H1 (cell line): ENCODE data around the gene STAT4. TPM values are rescaled to one million over a fixed set of nuclear protein-coding genes. Genes with fewer than 3 reads are reported as not detected.

Source experiments
- CTCF ChIA-PET: fragments of 300-600 bp; sonication (Branson Sonifier 250); formaldehyde crosslinking; loops from one replicate; lab custom pipeline; 2021; ENCODE audit not compliant: partially characterized antibody; lab: Charles Lee
- POLR2A ChIA-PET: fragments of 300-600 bp; sonication (Branson Sonifier 250); formaldehyde crosslinking; loops from one replicate; lab custom pipeline; 2021; ENCODE audit warnings: inconsistent platforms; ENCODE audit not compliant: partially characterized antibody; lab: Charles Lee
- DNase-seq, 2 experiments: peaks; one replicate each; pipeline versions ENCODE4 v3.0.0 to v3.0.0-alpha.2; 2010 to 2022; ENCODE audit warnings: low spot score in 2 of 2, low read depth in 1 of 2, mixed read lengths in 1 of 2
- FAIRE-seq: peaks from 2 replicates; lab custom pipeline; 2011; peaks lifted over from hg19 to GRCh38; lab: Jason Lieb, UNC
- H2AFZ ChIP-seq: 2 replicates; pipeline ENCODE4 v1.8.1; 2012; ENCODE audit warnings: low read length, inconsistent platforms
- H2AK5ac ChIP-seq: 2 replicates; pipeline ENCODE4 v1.6.1; 2013; ENCODE audit warnings: low read depth, low read length
- H2BK120ac ChIP-seq: replicated peaks from 2 replicates; pipeline ENCODE3; 2013; ENCODE audit warnings: low read depth, low read length, inconsistent platforms
- H2BK12ac ChIP-seq: 2 replicates; pipeline ENCODE4 v1.6.1; 2013; ENCODE audit warnings: low read depth, low read length
- H2BK15ac ChIP-seq: 2 replicates; pipeline ENCODE4 v1.6.1; 2013; ENCODE audit warnings: low read length
- H2BK20ac ChIP-seq: 2 replicates; pipeline ENCODE4 v1.6.1; 2013; ENCODE audit warnings: low read length
- H2BK5ac ChIP-seq: 2 replicates; pipeline ENCODE4 v1.6.1; 2013; ENCODE audit warnings: low read depth, low read length
- H3K14ac ChIP-seq: 2 replicates; pipeline ENCODE4 v1.6.1; 2013; ENCODE audit warnings: inconsistent platforms; ENCODE audit not compliant: insufficient read length
- H3K18ac ChIP-seq: 2 replicates; pipeline ENCODE4 v1.6.1; 2013; ENCODE audit warnings: low read length; ENCODE audit errors: extremely low read depth
- H3K23ac ChIP-seq: 2 replicates; pipeline ENCODE4 v1.6.1; 2013; ENCODE audit warnings: inconsistent platforms; ENCODE audit not compliant: insufficient read length
- H3K23me2 ChIP-seq: 2 replicates; pipeline ENCODE4 v1.6.1; 2013; ENCODE audit warnings: low read depth, low read length
- H3K27ac ChIP-seq: 2 replicates; pipeline ENCODE4 v1.6.1; 2011; ENCODE audit warnings: low read depth, low read length, inconsistent platforms
- H3K27me3 ChIP-seq, 4 experiments: replicated peaks in 1 of 4; 1 replicate in 1 of 4; 2 replicates in 3 of 4; pipeline versions ENCODE4 v1.6.1 to v1.8.1; 2011 to 2013; ENCODE audit warnings: low read length in 3 of 4, mild to moderate bottlenecking in 3 of 4, inconsistent platforms in 2 of 4, mixed read lengths in 2 of 4, moderate library complexity in 1 of 4; ENCODE audit not compliant: control insufficient read depth in 3 of 4, insufficient read depth in 3 of 4; ENCODE audit errors: extremely low read depth in 1 of 4
- H3K36me3 ChIP-seq, 4 experiments: 2 replicates each; pipeline versions ENCODE4 v1.6.1 to v1.8.1; 2011 to 2013; ENCODE audit warnings: mild to moderate bottlenecking in 4 of 4, low read length in 3 of 4, moderate library complexity in 2 of 4, control low read depth in 1 of 4, inconsistent platforms in 1 of 4; ENCODE audit not compliant: insufficient read depth in 4 of 4, control insufficient read depth in 2 of 4
- H3K4ac ChIP-seq: replicated peaks from 2 replicates; pipeline ENCODE3; 2013; ENCODE audit warnings: low read length, low read depth, mixed read lengths, inconsistent platforms; ENCODE audit not compliant: insufficient read length
- H3K4me1 ChIP-seq, 4 experiments: replicated peaks in 1 of 4; 1 replicate in 1 of 4; 2 replicates in 3 of 4; pipeline versions ENCODE4 v1.6.1 to v1.8.1; 2011 to 2013; ENCODE audit warnings: low read length in 3 of 4, inconsistent platforms in 2 of 4, mixed read lengths in 1 of 4; ENCODE audit not compliant: insufficient read depth in 4 of 4, control insufficient read depth in 3 of 4
- H3K4me2 ChIP-seq, 2 experiments: 2 replicates each; pipeline versions ENCODE4 v1.6.1 to v1.8.1; 2011 to 2013; ENCODE audit warnings: low read depth in 2 of 2, low read length in 2 of 2, control low read depth in 1 of 2, inconsistent platforms in 1 of 2, mild to moderate bottlenecking in 1 of 2; ENCODE audit not compliant: insufficient read depth in 1 of 2
- H3K4me3 ChIP-seq, 4 experiments: fragments of 200-600, 300-600 bp in 1 of 4; sonication (generic), shearing (Covaris generic), sonication (Bioruptor Twin) in 1 of 4; 2 replicates each; pipeline versions ENCODE4 v1.5.1 to v1.8.1; 2011 to 2016; ENCODE audit warnings: low read length in 4 of 4, low read depth in 3 of 4, control low read depth in 2 of 4, inconsistent platforms in 2 of 4, mild to moderate bottlenecking in 2 of 4, mixed read lengths in 1 of 4, moderate library complexity in 1 of 4; ENCODE audit not compliant: insufficient read depth in 2 of 4; ENCODE audit errors: extremely low read depth in 1 of 4
- H3K56ac ChIP-seq: replicated peaks from 2 replicates; pipeline ENCODE3; 2013; ENCODE audit warnings: low read depth, mild to moderate bottlenecking, mixed read lengths, low read length, inconsistent platforms; ENCODE audit not compliant: insufficient read length
- H3K79me1 ChIP-seq: 2 replicates; pipeline ENCODE4 v1.6.1; 2013; ENCODE audit warnings: low read depth, low read length, control low read depth
- H3K79me2 ChIP-seq, 2 experiments: 2 replicates each; pipeline versions ENCODE4 v1.6.1 to v1.8.1; 2012 to 2013; ENCODE audit warnings: low read length in 2 of 2, mild to moderate bottlenecking in 2 of 2, inconsistent platforms in 1 of 2; ENCODE audit not compliant: insufficient read depth in 2 of 2, control insufficient read depth in 1 of 2
- H3K9ac ChIP-seq, 4 experiments: replicated peaks in 1 of 4; 1 replicate in 1 of 4; 2 replicates in 3 of 4; pipeline versions ENCODE4 v1.6.1 to v1.8.1; 2011 to 2013; ENCODE audit warnings: low read depth in 3 of 4, low read length in 3 of 4, control low read depth in 2 of 4, mild to moderate bottlenecking in 2 of 4, moderate library complexity in 2 of 4, inconsistent platforms in 1 of 4; ENCODE audit errors: extremely low read depth in 1 of 4
- H3K9me3 ChIP-seq, 2 experiments: 2 replicates each; pipeline versions ENCODE4 v1.6.1 to v1.8.1; 2012 to 2013; ENCODE audit warnings: mild to moderate bottlenecking in 2 of 2, moderate library complexity in 2 of 2, control low read depth in 1 of 2, inconsistent platforms in 1 of 2, low read depth in 1 of 2, low read length in 1 of 2, mixed read lengths in 1 of 2; ENCODE audit not compliant: insufficient read depth in 2 of 2
- H4K20me1 ChIP-seq, 2 experiments: replicated peaks in 1 of 2; 2 replicates each; pipeline versions ENCODE3 to v1.8.1; 2011 to 2013; ENCODE audit warnings: inconsistent platforms in 2 of 2, low read length in 2 of 2, mild to moderate bottlenecking in 1 of 2; ENCODE audit not compliant: insufficient read depth in 2 of 2, control insufficient read depth in 1 of 2
- H4K5ac ChIP-seq: 2 replicates; pipeline ENCODE4 v1.6.1; 2013; ENCODE audit warnings: low read length, low read depth, mixed read lengths, inconsistent platforms; ENCODE audit not compliant: insufficient read length
- H4K8ac ChIP-seq: 2 replicates; pipeline ENCODE4 v1.8.0; 2013; ENCODE audit warnings: mild to moderate bottlenecking, moderate library complexity, low read length, inconsistent platforms; ENCODE audit not compliant: insufficient read depth; ENCODE audit errors: extremely low read depth
- H4K91ac ChIP-seq: replicated peaks from 2 replicates; pipeline ENCODE3; 2013; ENCODE audit warnings: low read length, mixed read lengths, inconsistent platforms; ENCODE audit not compliant: insufficient read length
- ATF2 ChIP-seq: IDR thresholded peaks from 2 replicates; pipeline ENCODE4 v1.6.1; 2012; ENCODE audit warnings: low read length, inconsistent platforms
- BRCA1 ChIP-seq: IDR thresholded peaks from 2 replicates; pipeline ENCODE4 v1.6.1; 2012; ENCODE audit warnings: low read depth, low read length, improper control_type of control experiment
- CHD1 ChIP-seq: IDR thresholded peaks from 2 replicates; pipeline ENCODE4 v1.6.1; 2012; ENCODE audit warnings: low read depth, low read length, improper control_type of control experiment
- CHD2 ChIP-seq: IDR thresholded peaks from 2 replicates; pipeline ENCODE4 v1.6.1; 2012; ENCODE audit warnings: low read length, improper control_type of control experiment
- CREB1 ChIP-seq: IDR thresholded peaks from 2 replicates; pipeline ENCODE4 v1.6.1; 2012; ENCODE audit warnings: inconsistent platforms
- EP300 ChIP-seq, 2 experiments: IDR thresholded peaks; 1 replicate in 1 of 2; 2 replicates in 1 of 2; pipeline ENCODE4 v1.6.1; 2011 to 2012; ENCODE audit warnings: low read depth in 2 of 2, low read length in 2 of 2, mild to moderate bottlenecking in 2 of 2, borderline replicate concordance in 1 of 2, inconsistent platforms in 1 of 2, moderate library complexity in 1 of 2
- EZH2 ChIP-seq: fragments of 200-600 bp; sonication (generic); IDR thresholded peaks from 2 replicates; pipeline ENCODE4 v1.7.1; 2012; ENCODE audit warnings: low read depth, mild to moderate bottlenecking, moderate library complexity, low read length, inconsistent platforms; ENCODE audit not compliant: severe bottlenecking
- NANOG ChIP-seq: IDR thresholded peaks from 2 replicates; pipeline ENCODE4 v1.6.1; 2011; ENCODE audit warnings: low read length, low read depth, mild to moderate bottlenecking, inconsistent platforms; ENCODE audit not compliant: insufficient read depth, poor library complexity, severe bottlenecking
- POU5F1 ChIP-seq: IDR thresholded peaks from 2 replicates; pipeline ENCODE4 v1.6.1; 2011; ENCODE audit warnings: low read depth, mild to moderate bottlenecking, low read length, moderate library complexity
- RAD21 ChIP-seq, 2 experiments: IDR thresholded peaks in 1 of 2; conservative IDR thresholded peaks in 1 of 2; 2 replicates each; pipeline ENCODE4 v1.6.1; 2011; ENCODE audit warnings: low read depth in 2 of 2, low read length in 2 of 2, improper control_type of control experiment in 1 of 2, inconsistent platforms in 1 of 2, mild to moderate bottlenecking in 1 of 2, moderate library complexity in 1 of 2
- YY1 ChIP-seq: IDR thresholded peaks from 2 replicates; pipeline ENCODE4 v1.6.1; 2011; ENCODE audit warnings: low read depth, mild to moderate bottlenecking, low read length
- WGBS, 2 experiments: shearing (Covaris generic) in 1 of 2; methylation state at CpG; one replicate each; pipeline versions ENCODE4 v1.1.6 to v1.1.7; 2013 to 2015; ENCODE audit warnings: low lambda C conversion rate in 2 of 2, mixed read lengths in 2 of 2, inconsistent platforms in 1 of 2, low coverage in 1 of 2, missing lambda C conversion rate in 1 of 2; ENCODE audit not compliant: insufficient replicate concordance in 2 of 2, insufficient coverage in 1 of 2, insufficient read length in 1 of 2; ENCODE audit errors: extremely low coverage in 1 of 2, missing lambda C conversion rate in 1 of 2; 5-methylcytosine and 5-hydroxymethylcytosine counted together
- polyA plus RNA-seq, 7 experiments: library from polyadenylated mRNA; depleted of rRNA in 3 of 7; stranded (reverse) in 5 of 7; unstranded in 2 of 7; fragments of >200 nt in 5 of 7; fragments of 200-250 nt in 2 of 7; gene quantifications; 1 replicate in 5 of 7; 2 replicates in 1 of 7; 4 replicates in 1 of 7; pipeline versions ENCODE4 v1.2.1 to v1.2.3, GENCODE V29; 2011 to 2013; ENCODE audit warnings: missing spikeins in 2 of 7, mixed read lengths in 2 of 7
- total RNA-seq: library from RNA; stranded (reverse); fragmentation: NEBNext Ultra II Directional; extraction: Animal tissue kit (Norgen Biotek cat#: 25700); gene quantifications from 2 replicates; pipeline ENCODE4 v1.2.1, GENCODE V29; 2021

The STAT4 gene
- total and polyA plus RNA-seq, 2 of the 8 experiments (the other 6 are each of a cell fraction or from before 2014, with no cell fraction given) = 0.36 to 0.63 TPM

DNA sequence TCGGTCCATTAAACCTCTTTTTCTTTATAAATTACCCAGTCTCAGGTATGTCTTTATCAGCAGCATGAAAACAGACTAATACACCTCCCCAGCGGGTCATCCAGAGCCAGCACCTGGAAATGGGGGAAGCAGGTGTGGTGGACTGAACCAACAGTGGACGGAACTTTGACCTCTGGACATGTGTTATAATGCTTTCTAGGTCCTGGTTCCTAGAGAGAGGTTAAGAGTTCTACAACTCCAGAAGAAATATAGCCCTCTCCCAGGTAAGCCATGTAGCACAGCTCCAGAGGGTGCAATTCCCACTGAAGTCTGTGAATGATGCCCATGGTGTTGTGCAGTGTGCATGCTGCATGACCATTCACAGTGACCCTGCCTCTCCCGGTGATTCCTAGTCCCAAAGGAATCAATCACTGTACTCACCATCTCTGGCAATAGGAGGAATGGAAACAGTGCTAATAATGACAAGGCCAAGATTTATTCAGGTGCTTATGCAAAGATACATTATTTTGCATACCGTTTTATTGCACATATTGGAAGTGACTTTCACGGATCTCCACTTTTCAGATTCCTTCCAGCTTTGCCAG lies 49.2 kb upstream of the STAT4 start:
- Histone ChIP-seq H3K9ac (no peak overlapping the region), H2AFZ (no peak overlapping the region), H3K14ac (no peak overlapping the region), H3K79me1 (no peaks in the 10 kb centered on the region), H3K27me3 (no peaks in the 10 kb centered on the region), H4K20me1 (no peaks in the 10 kb centered on the region), H3K23me2 (no peaks in the 10 kb centered on the region), H3K36me3 (no peaks in the 10 kb centered on the region), H3K4me1 (no peaks in the 10 kb centered on the region), H3K18ac (no peak overlapping the region), H2BK12ac (no peak overlapping the region), H3K23ac (no peak overlapping the region), H4K8ac (no peak overlapping the region), H3K9me3 (no peaks in the 10 kb centered on the region), H3K27ac (no peak overlapping the region), H4K91ac (no peak overlapping the region), H3K4ac (no peak overlapping the region), H3K56ac (no peak overlapping the region), H3K4me3 (no peak overlapping the region), H2BK5ac (no peak overlapping the region), H3K4me2 (no peak overlapping the region), H2BK20ac (no peak overlapping the region), H4K5ac (no peak overlapping the region), H2BK15ac (no peak overlapping the region), H2BK120ac (no peak overlapping the region), H2AK5ac (no peak overlapping the region), H3K79me2 (no peaks in the 10 kb centered on the region)
- 95% methylated on average over 6 of the region's 6 CpGs; no CpG with 5 or more reads in 1 of the 2 experiments for whole genome bisulfite sequencing, 2 experiments
- no peak for DNase-seq
- TF ChIP-seq POU5F1 (no peak), NANOG (no peak), CREB1 (no peak), ATF2 (no peak), CHD2 (no peak), EZH2 (no peak), CHD1 (no peak), EP300 (IDR thresholded peaks at IDR 0.05; ENCODE audit: borderline replicate concordance in 1 of 2, low read depth in 2 of 2, low read length in 2 of 2) (no peak), YY1 (no peak), RAD21 (IDR thresholded peaks at IDR 0.05 in 1 of 2, conservative IDR thresholded peaks at IDR 0.05 in 1 of 2; ENCODE audit: low read depth in 2 of 2, low read length in 2 of 2) (no peak), BRCA1 (no peak)
- FAIRE-seq = no peak
- CTCF ChIA-PET = interaction anchor here (0.6 to 1.8 kb wide), 4 partner anchors 18 to 590 kb away, joined by 3 to 5 read pairs (median 4); no protein-coding TSS in a partner anchor
- POLR2A ChIA-PET = no interaction called here
